ENCODE results near the gene ALG12. TPM values are rescaled to one million over a fixed set of nuclear protein-coding genes. Genes with fewer than 3 reads are reported as not detected.

ALG12 gene
- total RNA-seq, 4 donors from 2014 or later: 10.1 to 24.4 (median 18.3) TPM

DNA sequence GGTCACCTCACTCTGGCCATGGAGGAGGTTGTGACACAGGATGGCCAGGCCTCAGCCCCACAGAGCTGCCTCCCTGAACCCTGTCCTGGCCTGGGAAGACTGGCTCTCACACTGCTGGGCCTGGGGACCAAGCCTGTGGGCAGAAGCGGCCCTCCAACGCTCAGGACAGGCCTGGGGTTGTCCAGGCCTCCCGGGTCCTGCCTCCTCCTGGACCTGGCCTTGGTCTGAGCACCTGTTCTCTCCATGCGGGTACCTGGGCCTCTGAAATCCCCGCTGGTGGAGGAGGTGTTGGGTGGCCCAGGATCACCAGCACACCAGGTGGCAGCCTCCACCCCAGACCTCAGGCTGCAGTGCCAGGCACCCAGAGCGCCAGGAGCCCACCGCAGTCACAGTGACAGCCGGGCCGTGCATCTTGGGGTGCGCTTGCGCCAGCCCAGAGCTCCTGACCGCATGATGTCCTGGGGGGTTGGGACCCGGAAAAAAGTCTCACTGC is 26.2 kb upstream of the ALG12 start:
- TF ChIP-seq, protein P1, sequence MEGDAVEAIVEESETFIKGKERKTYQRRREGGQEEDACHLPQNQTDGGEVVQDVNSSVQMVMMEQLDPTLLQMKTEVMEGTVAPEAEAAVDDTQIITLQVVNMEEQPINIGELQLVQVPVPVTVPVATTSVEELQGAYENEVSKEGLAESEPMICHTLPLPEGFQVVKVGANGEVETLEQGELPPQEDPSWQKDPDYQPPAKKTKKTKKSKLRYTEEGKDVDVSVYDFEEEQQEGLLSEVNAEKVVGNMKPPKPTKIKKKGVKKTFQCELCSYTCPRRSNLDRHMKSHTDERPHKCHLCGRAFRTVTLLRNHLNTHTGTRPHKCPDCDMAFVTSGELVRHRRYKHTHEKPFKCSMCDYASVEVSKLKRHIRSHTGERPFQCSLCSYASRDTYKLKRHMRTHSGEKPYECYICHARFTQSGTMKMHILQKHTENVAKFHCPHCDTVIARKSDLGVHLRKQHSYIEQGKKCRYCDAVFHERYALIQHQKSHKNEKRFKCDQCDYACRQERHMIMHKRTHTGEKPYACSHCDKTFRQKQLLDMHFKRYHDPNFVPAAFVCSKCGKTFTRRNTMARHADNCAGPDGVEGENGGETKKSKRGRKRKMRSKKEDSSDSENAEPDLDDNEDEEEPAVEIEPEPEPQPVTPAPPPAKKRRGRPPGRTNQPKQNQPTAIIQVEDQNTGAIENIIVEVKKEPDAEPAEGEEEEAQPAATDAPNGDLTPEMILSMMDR (IDR thresholded peaks at IDR 0.05): no peak
- TF ChIP-seq POLR2AphosphoS5 (IDR thresholded peaks at IDR 0.05): peak in 1 of 3 donors; percentile 24
- no peak for DNase-seq
- WGBS, 2 donors (ENCODE audit: low coverage in 1 of 2): 91% methylated on average over 6 of the region's 13 CpGs; no CpG with 5 or more reads in 1 of the 2 donors
- Histone ChIP-seq H3K27ac (peak overlapping the region in 2 of 4 donors; percentile 36 to 66), H3K9me3 (no peaks in the 10 kb centered on the region), H3K4me3 (no peak overlapping the region), H3K36me3 (no peaks in the 10 kb centered on the region), H3K4me1 (peaks cover 0 to 29% (median 21%) of the 10 kb centered on the region in 4 donors), H3K27me3 (no peaks in the 10 kb centered on the region)
- intact Hi-C loops (cut with DNase I; ENCODE audit: low total_unique reads) (no loop called here), in situ Hi-C loops (cut with MboI; ENCODE audit: low pct_ligation_motif_present in 1 of 4, low pct_unique_long_range_greater_than_20kb in 1 of 4, low sequenced_read_pairs in 3 of 4) (no loop called here)

GRCh38 chr22:49943771-49944398 is 25.6 kb upstream of the ALG12 start:
- 86% methylated on average over 24 of the region's 25 CpGs; no CpG with 5 or more reads in 1 of the 2 donors for WGBS, 2 donors (ENCODE audit: low coverage in 1 of 2)
- intact Hi-C loops (cut with DNase I; ENCODE audit: low total_unique reads): no loop called here
- H3K27me3 ChIP-seq: no peaks in the 10 kb centered on the region
- no peak for DNase-seq
- H3K9me3 ChIP-seq: no peaks in the 10 kb centered on the region
- in situ Hi-C loops (cut with MboI; ENCODE audit: low pct_ligation_motif_present in 1 of 4, low pct_unique_long_range_greater_than_20kb in 1 of 4, low sequenced_read_pairs in 3 of 4): no loop called here
- H3K4me3 ChIP-seq: no peak overlapping the region
- no peaks in the 10 kb centered on the region for H3K36me3 ChIP-seq
- H3K4me1 ChIP-seq: peaks cover 0 to 24% (median 20%) of the 10 kb centered on the region in 4 donors
- peak overlapping the region in 2 of 4 donors; percentile 36 to 66 for H3K27ac ChIP-seq
- TF ChIP-seq POLR2A (IDR thresholded peaks at IDR 0.05) (no peak), EP300 (IDR thresholded peaks at IDR 0.05; ENCODE audit: low read depth) (no peak), POLR2AphosphoS5 (IDR thresholded peaks at IDR 0.05) (no peak)
- TF ChIP-seq, protein P1 (IDR thresholded peaks at IDR 0.05): no peak

- DNase-seq: no peak
- H3K27me3 ChIP-seq: no peaks in the 10 kb centered on the region
- in situ Hi-C loops (cut with MboI; ENCODE audit: low pct_ligation_motif_present in 1 of 4, low pct_unique_long_range_greater_than_20kb in 1 of 4, low sequenced_read_pairs in 3 of 4) (no loop called here), intact Hi-C loops (cut with DNase I; ENCODE audit: low total_unique reads) (no loop called here)
- H3K36me3 ChIP-seq: no peaks in the 10 kb centered on the region
- WGBS, 2 donors (ENCODE audit: low coverage in 1 of 2): 86% methylated on average over 10 of the region's 11 CpGs; no CpG with 5 or more reads in 1 of the 2 donors
- no peak for TF ChIP-seq POLR2AphosphoS5 (IDR thresholded peaks at IDR 0.05)
- no peak for TF ChIP-seq POLR2A (IDR thresholded peaks at IDR 0.05)
- no peak for TF ChIP-seq EP300 (IDR thresholded peaks at IDR 0.05; ENCODE audit: low read depth)
- TF ChIP-seq, protein P1 (IDR thresholded peaks at IDR 0.05): no peak
- H3K27ac ChIP-seq: no peak overlapping the region
- no peaks in the 10 kb centered on the region for H3K9me3 ChIP-seq
- H3K4me3 ChIP-seq: no peak overlapping the region
- peaks cover 0 to 23% (median 20%) of the 10 kb centered on the region in 4 donors for H3K4me1 ChIP-seq
Observed at GRCh38 chr22:49943405-49943765, 25.1 kb upstream of the ALG12 start.

DNA sequence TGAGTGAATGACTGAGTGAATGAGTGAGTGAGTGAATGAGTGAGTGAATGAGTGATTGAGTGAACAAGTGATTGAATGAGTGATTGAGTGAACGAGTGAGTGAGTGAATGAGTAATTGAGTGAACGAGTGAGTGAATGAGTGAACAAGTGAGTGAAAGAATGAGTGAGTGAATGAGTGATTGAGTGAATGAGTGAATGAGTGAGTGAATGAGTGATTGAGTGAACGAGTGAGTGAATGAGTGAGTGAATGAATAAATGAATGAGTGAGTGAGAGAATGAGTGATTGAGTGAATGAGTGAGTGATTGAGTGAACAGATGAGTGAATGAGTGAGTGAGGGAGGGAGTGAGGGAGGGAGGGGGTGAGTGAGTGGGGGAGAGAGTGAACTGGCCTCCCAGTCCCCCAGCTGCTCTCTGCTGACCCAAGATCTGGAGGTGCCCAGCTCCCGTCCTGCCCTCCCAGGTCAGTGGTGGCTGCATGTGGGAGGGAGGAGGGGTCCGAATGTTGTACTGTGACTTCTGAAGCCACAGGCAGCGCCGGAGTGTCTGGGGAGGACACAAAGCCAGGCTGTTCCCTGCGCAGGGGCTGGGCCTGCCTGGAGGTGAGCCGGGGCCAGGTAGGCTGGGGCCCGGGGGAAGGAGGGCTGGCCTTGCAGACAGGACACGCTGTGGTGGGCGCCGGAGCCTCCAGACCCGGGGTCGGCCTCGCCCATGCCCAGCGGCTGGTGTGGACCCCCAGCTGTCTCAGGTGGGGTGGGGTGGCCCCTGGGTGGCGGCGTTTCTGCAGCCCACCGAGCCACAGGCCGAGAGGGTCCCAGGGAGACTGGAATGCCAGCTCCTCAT is 24.5 kb upstream of the ALG12 start:
- no peaks in the 10 kb centered on the region for H3K9me3 ChIP-seq
- DNase-seq: no peak

More for the DNA sequence above, 24.5 kb upstream of the ALG12 start:
- WGBS, 2 donors (ENCODE audit: low coverage in 1 of 2): 84 to 85% methylated on average over 3 to 19 of the region's 21 CpGs
- Histone ChIP-seq H3K4me3 (no peak overlapping the region), H3K27ac (no peak overlapping the region), H3K36me3 (no peaks in the 10 kb centered on the region), H3K4me1 (peaks cover 0 to 20% (median 20%) of the 10 kb centered on the region in 4 donors), H3K27me3 (no peaks in the 10 kb centered on the region)
- intact Hi-C loops (cut with DNase I; ENCODE audit: low total_unique reads) (no loop called here), in situ Hi-C loops (cut with MboI; ENCODE audit: low pct_ligation_motif_present in 1 of 4, low pct_unique_long_range_greater_than_20kb in 1 of 4, low sequenced_read_pairs in 3 of 4) (no loop called here)
- TF ChIP-seq POLR2AphosphoS5 (IDR thresholded peaks at IDR 0.05) (no peak), POLR2A (IDR thresholded peaks at IDR 0.05) (peak; percentile 6)
- TF ChIP-seq, protein P1 (IDR thresholded peaks at IDR 0.05): no peak
